ENCODE data around the gene PAK6. TPM values are rescaled to one million over a fixed set of nuclear protein-coding genes. Genes with fewer than 3 reads are reported as not detected.

Gene PAK6
- polyA plus RNA-seq, 1 of the 3 experiments (the other 2 are of a cell fraction), result 0.07 TPM

GRCh38 chr15:40302981-40303380, 64.1 kb downstream of the PAK6 start:
- no peak overlapping the region for H3K27ac ChIP-seq (ENCODE audit: low read depth in 2 of 2, low read length in 1 of 2)
- H3K36me3 ChIP-seq (replicated peaks in 1 of 2; ENCODE audit: control insufficient read depth in 1 of 2, insufficient read depth in 2 of 2, low read length in 1 of 2), result no peaks in the 10 kb centered on the region
- peaks cover 0 to 30% of the 10 kb centered on the region in 2 experiments; a peak in 2 of 4 replicates for H3K4me1 ChIP-seq (ENCODE audit: control insufficient read depth in 1 of 2, insufficient read depth in 2 of 2, low read depth in 1 of 2, low read length in 1 of 2)
- H3K9me3 ChIP-seq, result no peaks in the 10 kb centered on the region
- H3F3A ChIP-seq (replicated peaks; ENCODE audit: insufficient read depth), result no peaks in the 10 kb centered on the region
- no peak overlapping the region for H3K4me2 ChIP-seq
- no peak overlapping the region for H3K9ac ChIP-seq
- H3K79me2 ChIP-seq (ENCODE audit: insufficient read depth), result no peaks in the 10 kb centered on the region
- no peak for DNase-seq
- 76% methylated on average over 6 of the region's 11 CpGs for WGBS (ENCODE audit: low lambda C conversion rate)
- TF ChIP-seq GATA2 (CRISPR knock-in tag; IDR thresholded peaks at IDR 0.05), result no peak
- TF ChIP-seq EZH2phosphoT487 (IDR thresholded peaks at IDR 0.05; ENCODE audit: borderline replicate concordance, low read depth), result no peak
- no peak for TF ChIP-seq SIN3A (IDR thresholded peaks at IDR 0.05; ENCODE audit: borderline replicate concordance, low read depth, low read length)
- no peak for TF ChIP-seq PBX3 (IDR thresholded peaks at IDR 0.05)
- TF ChIP-seq SMC3 (IDR thresholded peaks at IDR 0.05; ENCODE audit: low read depth, low read length), result no peak
- no peak for TF ChIP-seq FOXJ3 (CRISPR knock-in tag; IDR thresholded peaks at IDR 0.05)
- TF ChIP-seq RFX5 (IDR thresholded peaks at IDR 0.05; ENCODE audit: low read length), result no peak
- TF ChIP-seq ZBTB33 (IDR thresholded peaks at IDR 0.05; ENCODE audit: borderline replicate concordance, low read depth), result no peak
- TF ChIP-seq CTCF (IDR thresholded peaks at IDR 0.05), result no peak
- TF ChIP-seq ELF1 (IDR thresholded peaks at IDR 0.05), result no peak
- TF ChIP-seq NFIC (IDR thresholded peaks at IDR 0.05; ENCODE audit: borderline replicate concordance), result no peak
- TF ChIP-seq IRF3 (IDR thresholded peaks at IDR 0.05; ENCODE audit: low read depth, low read length), result no peak
- TF ChIP-seq FOXM1 (IDR thresholded peaks at IDR 0.05; ENCODE audit: low read depth), result no peak
- no peak for TF ChIP-seq TCF12 (IDR thresholded peaks at IDR 0.05)
- TF ChIP-seq RXRA (IDR thresholded peaks at IDR 0.05; ENCODE audit: borderline replicate concordance, low read depth), result no peak
- no peak for TF ChIP-seq USF1 (IDR thresholded peaks at IDR 0.05; ENCODE audit: borderline replicate concordance, low read depth)
- POLR2A ChIA-PET, result no interaction called here
- H2AFZ ChIP-seq (ENCODE audit: low read depth), result no peak overlapping the region
- no peak overlapping the region for H3K4me3 ChIP-seq (ENCODE audit: low read depth in 2 of 2, low read length in 1 of 2)
- no peaks in the 10 kb centered on the region for H3K9me2 ChIP-seq
- no peaks in the 10 kb centered on the region for H4K20me1 ChIP-seq (ENCODE audit: insufficient read depth)
- no peaks in the 10 kb centered on the region; the same call in 1 of the 2 replicates for H3K27me3 ChIP-seq (ENCODE audit: insufficient read depth)
- CTCF ChIA-PET, result interaction anchor here (1.3 to 66.3 kb wide), 7 partner anchors 11 to 257 kb away, joined by 4 to 2194 read pairs (median 28); partner anchors contain the start of genes ANKRD63, CCDC9B, DISP2 and INAFM2
